WTC11 (cell line): ENCODE measurements around the gene WDR5B.

ENCODE experiments used
- CTCF ChIP-seq: fragments of 200-600 bp; IDR thresholded peaks from 2 replicates; pipeline ENCODE4 v1.8.0; 2022; ENCODE audit warnings: antibody characterized with exemption
- ESRRA ChIP-seq: sonication (generic); formaldehyde crosslinking; IDR thresholded peaks from 2 replicates; pipeline ENCODE4 v1.8.1; 2022; ENCODE audit warnings: mild to moderate bottlenecking, missing genetic modification reagents, borderline replicate concordance
- GABPB1 ChIP-seq: sonication (generic); formaldehyde crosslinking; IDR thresholded peaks from 2 replicates; pipeline ENCODE4 v1.8.1; 2023; ENCODE audit warnings: mild to moderate bottlenecking, missing genetic modification reagents
- IRF2 ChIP-seq: sonication (generic); formaldehyde crosslinking; IDR thresholded peaks from 2 replicates; pipeline ENCODE4 v1.8.0; 2022; ENCODE audit warnings: low read depth, missing genetic modification reagents, borderline replicate concordance
- NR3C1 ChIP-seq: sonication (generic); formaldehyde crosslinking; conservative IDR thresholded peaks from 2 replicates; pipeline ENCODE4 v1.8.1; 2023; ENCODE audit warnings: low read depth, mild to moderate bottlenecking, missing genetic modification reagents
- RELA ChIP-seq: sonication (generic); formaldehyde crosslinking; IDR thresholded peaks from 2 replicates; pipeline ENCODE4 v1.8.1; 2022; ENCODE audit warnings: missing genetic modification reagents, mild to moderate bottlenecking, borderline replicate concordance
- SP1 ChIP-seq: sonication (generic); formaldehyde crosslinking; conservative IDR thresholded peaks from 2 replicates; pipeline ENCODE4 v1.8.1; 2022; ENCODE audit warnings: missing genetic modification reagents
- TF ChIP-seq, protein P1 (sequence below): sonication (generic); formaldehyde crosslinking; IDR thresholded peaks from 2 replicates; pipeline ENCODE4 v1.8.0; 2022; ENCODE audit warnings: mild to moderate bottlenecking, missing genetic modification reagents
- TF ChIP-seq, protein P2 (sequence below): sonication (generic); formaldehyde crosslinking; IDR thresholded peaks from 2 replicates; pipeline ENCODE4 v1.8.0; 2023; ENCODE audit warnings: missing genetic modification reagents
- TF ChIP-seq, protein P3 (sequence below): sonication (generic); formaldehyde crosslinking; IDR thresholded peaks from 2 replicates; pipeline ENCODE4 v1.8.1; 2023; ENCODE audit warnings: mild to moderate bottlenecking, missing genetic modification reagents, moderate library complexity
- TF ChIP-seq, protein P4 (sequence below): sonication (generic); formaldehyde crosslinking; IDR thresholded peaks from 2 replicates; pipeline ENCODE4 v1.8.1; 2023; ENCODE audit warnings: mild to moderate bottlenecking, missing genetic modification reagents, moderate library complexity
- TF ChIP-seq, protein P5 (sequence below): sonication (generic); formaldehyde crosslinking; IDR thresholded peaks from 2 replicates; pipeline ENCODE4 v1.8.1; 2023; ENCODE audit warnings: mild to moderate bottlenecking, moderate library complexity, missing genetic modification reagents
- TF ChIP-seq, protein P6 (sequence below): fragments of 250-450 bp; sonication (Bioruptor Pico); IDR thresholded peaks from 2 replicates; pipeline ENCODE4 v2.1.2; 2022; ENCODE audit warnings: mild to moderate bottlenecking, moderate library complexity

- TF ChIP-seq CTCF (no peak), SP1 (CRISPR knock-in tag) (no peak), RELA (CRISPR knock-in tag) (no peak), ESRRA (CRISPR knock-in tag) (no peak), NR3C1 (CRISPR knock-in tag) (no peak), IRF2 (no peak), GABPB1 (CRISPR knock-in tag) (no peak)
- TF ChIP-seq, protein P1, sequence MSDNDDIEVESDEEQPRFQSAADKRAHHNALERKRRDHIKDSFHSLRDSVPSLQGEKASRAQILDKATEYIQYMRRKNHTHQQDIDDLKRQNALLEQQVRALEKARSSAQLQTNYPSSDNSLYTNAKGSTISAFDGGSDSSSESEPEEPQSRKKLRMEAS (CRISPR knock-in tag) = no peak
- TF ChIP-seq, protein P2, sequence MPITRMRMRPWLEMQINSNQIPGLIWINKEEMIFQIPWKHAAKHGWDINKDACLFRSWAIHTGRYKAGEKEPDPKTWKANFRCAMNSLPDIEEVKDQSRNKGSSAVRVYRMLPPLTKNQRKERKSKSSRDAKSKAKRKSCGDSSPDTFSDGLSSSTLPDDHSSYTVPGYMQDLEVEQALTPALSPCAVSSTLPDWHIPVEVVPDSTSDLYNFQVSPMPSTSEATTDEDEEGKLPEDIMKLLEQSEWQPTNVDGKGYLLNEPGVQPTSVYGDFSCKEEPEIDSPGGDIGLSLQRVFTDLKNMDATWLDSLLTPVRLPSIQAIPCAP (CRISPR knock-in tag) = no peak
- TF ChIP-seq, protein P3, sequence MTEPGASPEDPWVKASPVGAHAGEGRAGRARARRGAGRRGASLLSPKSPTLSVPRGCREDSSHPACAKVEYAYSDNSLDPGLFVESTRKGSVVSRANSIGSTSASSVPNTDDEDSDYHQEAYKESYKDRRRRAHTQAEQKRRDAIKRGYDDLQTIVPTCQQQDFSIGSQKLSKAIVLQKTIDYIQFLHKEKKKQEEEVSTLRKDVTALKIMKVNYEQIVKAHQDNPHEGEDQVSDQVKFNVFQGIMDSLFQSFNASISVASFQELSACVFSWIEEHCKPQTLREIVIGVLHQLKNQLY (CRISPR knock-in tag) = no peak
- TF ChIP-seq, protein P4, sequence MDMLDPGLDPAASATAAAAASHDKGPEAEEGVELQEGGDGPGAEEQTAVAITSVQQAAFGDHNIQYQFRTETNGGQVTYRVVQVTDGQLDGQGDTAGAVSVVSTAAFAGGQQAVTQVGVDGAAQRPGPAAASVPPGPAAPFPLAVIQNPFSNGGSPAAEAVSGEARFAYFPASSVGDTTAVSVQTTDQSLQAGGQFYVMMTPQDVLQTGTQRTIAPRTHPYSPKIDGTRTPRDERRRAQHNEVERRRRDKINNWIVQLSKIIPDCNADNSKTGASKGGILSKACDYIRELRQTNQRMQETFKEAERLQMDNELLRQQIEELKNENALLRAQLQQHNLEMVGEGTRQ (CRISPR knock-in tag) = no peak
- TF ChIP-seq, protein P5, sequence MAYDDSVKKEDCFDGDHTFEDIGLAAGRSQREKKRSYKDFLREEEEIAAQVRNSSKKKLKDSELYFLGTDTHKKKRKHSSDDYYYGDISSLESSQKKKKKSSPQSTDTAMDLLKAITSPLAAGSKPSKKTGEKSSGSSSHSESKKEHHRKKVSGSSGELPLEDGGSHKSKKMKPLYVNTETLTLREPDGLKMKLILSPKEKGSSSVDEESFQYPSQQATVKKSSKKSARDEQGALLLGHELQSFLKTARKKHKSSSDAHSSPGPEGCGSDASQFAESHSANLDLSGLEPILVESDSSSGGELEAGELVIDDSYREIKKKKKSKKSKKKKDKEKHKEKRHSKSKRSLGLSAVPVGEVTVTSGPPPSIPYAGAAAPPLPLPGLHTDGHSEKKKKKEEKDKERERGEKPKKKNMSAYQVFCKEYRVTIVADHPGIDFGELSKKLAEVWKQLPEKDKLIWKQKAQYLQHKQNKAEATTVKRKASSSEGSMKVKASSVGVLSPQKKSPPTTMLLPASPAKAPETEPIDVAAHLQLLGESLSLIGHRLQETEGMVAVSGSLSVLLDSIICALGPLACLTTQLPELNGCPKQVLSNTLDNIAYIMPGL (CRISPR knock-in tag) = no peak
- TF ChIP-seq, protein P6, sequence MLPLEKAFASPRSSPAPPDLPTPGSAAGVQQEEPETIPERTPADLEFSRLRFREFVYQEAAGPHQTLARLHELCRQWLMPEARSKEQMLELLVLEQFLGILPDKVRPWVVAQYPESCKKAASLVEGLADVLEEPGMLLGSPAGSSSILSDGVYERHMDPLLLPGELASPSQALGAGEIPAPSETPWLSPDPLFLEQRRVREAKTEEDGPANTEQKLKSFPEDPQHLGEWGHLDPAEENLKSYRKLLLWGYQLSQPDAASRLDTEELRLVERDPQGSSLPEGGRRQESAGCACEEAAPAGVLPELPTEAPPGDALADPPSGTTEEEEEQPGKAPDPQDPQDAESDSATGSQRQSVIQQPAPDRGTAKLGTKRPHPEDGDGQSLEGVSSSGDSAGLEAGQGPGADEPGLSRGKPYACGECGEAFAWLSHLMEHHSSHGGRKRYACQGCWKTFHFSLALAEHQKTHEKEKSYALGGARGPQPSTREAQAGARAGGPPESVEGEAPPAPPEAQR (CRISPR knock-in tag) = no peak
Measured at GRCh38 chr3:122464659-122465058, 48.8 kb upstream of the WDR5B start.
